Measurements from ENCODE around the gene IPPK. TPM values are rescaled to one million over a fixed set of nuclear protein-coding genes. Genes with fewer than 3 reads are reported as not detected.
A peak's percentile ranks its signal among the peaks of the same experiment; 100 is the strongest.

The IPPK gene
- total RNA-seq, 4 donors from 2014 or later, result 6.3 to 15.7 (median 10.1) TPM

DNA sequence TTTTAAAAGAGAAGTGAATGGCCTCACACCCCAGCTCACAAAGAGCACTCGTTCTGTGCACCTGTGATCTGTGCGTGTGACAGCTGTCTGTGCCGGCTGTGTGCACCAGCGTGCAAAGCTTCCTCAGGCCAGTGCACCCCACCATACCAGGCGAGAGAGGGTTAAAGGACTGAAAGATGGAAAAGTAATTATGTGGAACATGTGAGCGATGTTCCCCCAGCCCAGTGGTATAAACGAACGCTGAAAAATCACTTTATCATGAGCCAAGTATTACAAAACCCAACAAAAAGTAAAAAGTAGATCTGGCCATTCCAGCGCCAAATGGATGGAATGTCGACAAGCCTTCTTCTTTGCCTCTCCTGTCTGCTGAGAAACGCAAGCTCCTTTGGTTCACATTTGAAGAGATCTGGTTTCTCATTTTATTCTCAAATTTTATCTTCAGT is 53.7 kb downstream of the IPPK start:
- DNase-seq, result no peak
- Histone ChIP-seq H3K9me3 (no peaks in the 10 kb centered on the region), H3K4me3 (no peak overlapping the region), H3K36me3 (peaks cover 0 to 31% (median 0%) of the 10 kb centered on the region in 3 donors), H3K27me3 (no peaks in the 10 kb centered on the region), H3K4me1 (peaks cover 0 to 8% (median 0%) of the 10 kb centered on the region in 4 donors), H3K27ac (peak overlapping the region; percentile 25 to 80 (median 54))
- TF ChIP-seq CTCF (IDR thresholded peaks at IDR 0.05), result no peak
- no peak for TF ChIP-seq POLR2A (IDR thresholded peaks at IDR 0.05)

GRCh38 chr9:92615790-92616189 is 54.1 kb downstream of the IPPK start:
- Histone ChIP-seq H3K4me1 (peaks cover 0 to 8% (median 0%) of the 10 kb centered on the region in 4 donors), H3K36me3 (peaks cover 0 to 34% (median 0%) of the 10 kb centered on the region in 3 donors), H3K27ac (peak overlapping the region in 2 of 4 donors; percentile 55 to 74), H3K9me3 (no peaks in the 10 kb centered on the region), H3K4me3 (no peak overlapping the region), H3K27me3 (no peaks in the 10 kb centered on the region)
- DNase-seq, result no peak
- no peak for TF ChIP-seq CTCF (IDR thresholded peaks at IDR 0.05)
- no peak for TF ChIP-seq POLR2A (IDR thresholded peaks at IDR 0.05)

- no peaks in the 10 kb centered on the region for H3K9me3 ChIP-seq
- peak overlapping the region in 2 of 4 donors; percentile 55 to 74 for H3K27ac ChIP-seq
- DNase-seq, result no peak
- H3K4me3 ChIP-seq, result no peak overlapping the region
- H3K36me3 ChIP-seq, result peaks cover 0 to 34% (median 0%) of the 10 kb centered on the region in 3 donors
- no peaks in the 10 kb centered on the region for H3K27me3 ChIP-seq
- TF ChIP-seq POLR2A (IDR thresholded peaks at IDR 0.05), result no peak
- no peak for TF ChIP-seq CTCF (IDR thresholded peaks at IDR 0.05)
- H3K4me1 ChIP-seq, result peaks cover 0 to 8% (median 0%) of the 10 kb centered on the region in 4 donors
Measured at GRCh38 chr9:92614763-92615461, 55.0 kb downstream of the IPPK start.

GRCh38 chr9:92614123-92614510 is 55.8 kb downstream of the IPPK start:
- no peak for TF ChIP-seq POLR2A (IDR thresholded peaks at IDR 0.05)
- no peak for TF ChIP-seq CTCF (IDR thresholded peaks at IDR 0.05)
- H3K27me3 ChIP-seq, result no peaks in the 10 kb centered on the region
- H3K4me3 ChIP-seq, result no peak overlapping the region
- H3K27ac ChIP-seq, result peak overlapping the region in 2 of 4 donors; percentile 25 to 74
- peaks cover 0 to 34% (median 0%) of the 10 kb centered on the region in 3 donors for H3K36me3 ChIP-seq
- H3K4me1 ChIP-seq, result peaks cover 0 to 13% (median 0%) of the 10 kb centered on the region in 4 donors
- H3K9me3 ChIP-seq, result no peaks in the 10 kb centered on the region
- no peak for DNase-seq

DNA sequence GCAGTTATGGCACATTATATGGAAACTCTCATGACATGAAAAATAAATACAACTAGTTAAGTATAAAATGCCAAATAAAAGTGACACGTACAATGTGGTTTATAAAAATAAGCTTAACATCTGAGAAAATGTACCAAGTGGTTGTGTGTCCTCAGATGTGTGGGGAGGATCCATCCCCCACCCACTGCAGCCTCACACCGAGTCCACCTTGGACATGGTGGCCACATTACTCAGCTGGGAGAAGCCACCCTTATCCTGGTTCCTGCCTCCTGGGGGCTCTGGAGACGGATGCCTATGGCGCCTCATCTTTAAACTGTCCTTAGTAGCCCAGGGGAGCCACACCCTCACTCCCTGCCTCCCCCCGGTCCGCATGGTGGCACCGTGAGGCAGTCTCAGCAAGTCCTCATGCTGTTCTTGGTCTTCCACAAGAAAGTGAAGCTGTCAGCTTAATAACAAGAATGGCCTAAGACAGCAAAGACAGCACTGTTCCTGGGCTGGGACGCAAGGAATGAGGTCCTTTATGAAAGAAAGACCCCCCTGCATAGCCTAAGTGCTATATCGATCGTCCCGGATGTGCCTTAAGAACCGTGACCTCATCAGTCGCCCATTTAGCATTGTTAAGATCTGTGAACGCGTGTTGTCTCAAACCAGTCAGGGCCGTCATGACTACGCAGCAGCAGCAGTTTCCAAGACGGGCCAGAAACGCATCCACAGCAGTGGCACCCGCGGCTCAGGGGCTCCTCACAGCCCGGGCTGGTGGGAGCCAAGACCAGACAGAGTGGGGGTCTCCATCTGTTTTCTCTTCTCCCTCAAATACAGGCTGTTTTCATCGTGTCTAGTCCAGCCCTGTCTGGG is 56.4 kb downstream of the IPPK start:
- H3K4me1 ChIP-seq, result peaks cover 0 to 16% (median 0%) of the 10 kb centered on the region in 4 donors
- TF ChIP-seq POLR2A (IDR thresholded peaks at IDR 0.05) (no peak), CTCF (IDR thresholded peaks at IDR 0.05) (no peak)
- no peaks in the 10 kb centered on the region for H3K27me3 ChIP-seq
- no peaks in the 10 kb centered on the region for H3K9me3 ChIP-seq
- H3K4me3 ChIP-seq, result no peak overlapping the region
- DNase-seq, result no peak
- H3K36me3 ChIP-seq, result peaks cover 0 to 34% (median 0%) of the 10 kb centered on the region in 3 donors
- peak overlapping the region in 2 of 4 donors; percentile 25 to 74 for H3K27ac ChIP-seq

Data from Peyer's patch (tissue), 4 donors.